OCI-M2 (cell line): ENCODE data around the gene SMIM7.

Experiments used
- DNase-seq: peaks from one replicate; lab custom pipeline; 2025; ENCODE audit not compliant: unreplicated experiment; lab: John Stamatoyannopoulos, UW

SMIM7 gene

GRCh38 chr19:16623576-16623975 is 36.4 kb downstream of the SMIM7 start:
- no peak for DNase-seq

GRCh38 chr19:16623066-16623465 is 36.9 kb downstream of the SMIM7 start:
- no peak for DNase-seq

- no peak for DNase-seq
Measured at GRCh38 chr19:16621165-16621800, 38.7 kb downstream of the SMIM7 start.

GRCh38 chr19:16620584-16620983 is 39.4 kb downstream of the SMIM7 start:
- no peak for DNase-seq

GRCh38 chr19:16620018-16620417 is 39.9 kb downstream of the SMIM7 start:
- DNase-seq: no peak

- no peak for DNase-seq
Measured at GRCh38 chr19:16619457-16619856, 40.5 kb downstream of the SMIM7 start.

GRCh38 chr19:16618248-16618647 is 41.7 kb downstream of the SMIM7 start:
- no peak for DNase-seq

- no peak for DNase-seq
Measured at GRCh38 chr19:16615808-16616207, 44.1 kb downstream of the SMIM7 start.

GRCh38 chr19:16614941-16615340 is 45.0 kb downstream of the SMIM7 start:
- DNase-seq: no peak

- DNase-seq: no peak
Measured at GRCh38 chr19:16613841-16614240, 46.1 kb downstream of the SMIM7 start.

GRCh38 chr19:16612636-16613035 is 47.3 kb downstream of the SMIM7 start:
- no peak for DNase-seq

- DNase-seq: no peak
Measured at GRCh38 chr19:16611121-16611520, 48.8 kb downstream of the SMIM7 start.

GRCh38 chr19:16609511-16610200 is 50.3 kb downstream of the SMIM7 start:
- DNase-seq: no peak

GRCh38 chr19:16608290-16608739 is 51.6 kb downstream of the SMIM7 start:
- DNase-seq: peak; percentile 44

- no peak for DNase-seq
Measured at GRCh38 chr19:16607819-16608218, 52.1 kb downstream of the SMIM7 start.

- DNase-seq: no peak
Measured at GRCh38 chr19:16605553-16605994, 54.4 kb downstream of the SMIM7 start.

- no peak for DNase-seq
Measured at GRCh38 chr19:16605115-16605514, 54.8 kb downstream of the SMIM7 start.

GRCh38 chr19:16604615-16605014 is 55.3 kb downstream of the SMIM7 start:
- no peak for DNase-seq

- no peak for DNase-seq
Measured at GRCh38 chr19:16603090-16603489, 56.9 kb downstream of the SMIM7 start.

GRCh38 chr19:16601378-16602052 is 58.4 kb downstream of the SMIM7 start:
- DNase-seq: no peak

- no peak for DNase-seq
Measured at GRCh38 chr19:16600824-16601223, 59.1 kb downstream of the SMIM7 start.
